ENCODE measurements around the gene IKBKE.

Gene IKBKE

DNA sequence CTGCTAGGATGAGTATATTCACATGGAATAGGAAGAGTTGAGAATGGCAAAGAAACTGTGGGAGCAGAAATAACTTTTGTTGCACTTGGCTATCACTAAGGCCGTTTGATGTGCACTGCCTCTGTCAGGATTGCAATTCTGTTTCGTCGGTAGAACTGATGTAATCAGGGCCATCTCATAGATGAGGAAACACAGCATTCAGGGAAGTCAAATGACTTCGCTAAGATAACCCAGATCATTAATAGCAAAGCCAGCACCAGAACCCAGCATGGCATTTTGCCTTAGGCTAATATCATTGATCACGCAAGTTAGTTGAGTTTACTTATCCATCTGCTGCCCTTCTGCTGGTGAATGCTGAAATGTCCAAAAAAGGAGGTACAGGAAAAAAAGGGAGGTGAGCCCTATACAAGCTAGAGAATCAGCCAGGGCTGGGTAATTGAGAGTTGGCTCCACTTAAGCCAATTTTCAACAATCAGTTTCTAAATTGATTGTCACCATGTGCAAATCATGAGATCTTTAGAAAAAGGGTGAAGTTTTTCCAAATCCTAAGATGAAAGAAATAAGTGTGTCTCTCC, 44.6 kb downstream of the IKBKE start:
- DNase-seq: no peak

DNA sequence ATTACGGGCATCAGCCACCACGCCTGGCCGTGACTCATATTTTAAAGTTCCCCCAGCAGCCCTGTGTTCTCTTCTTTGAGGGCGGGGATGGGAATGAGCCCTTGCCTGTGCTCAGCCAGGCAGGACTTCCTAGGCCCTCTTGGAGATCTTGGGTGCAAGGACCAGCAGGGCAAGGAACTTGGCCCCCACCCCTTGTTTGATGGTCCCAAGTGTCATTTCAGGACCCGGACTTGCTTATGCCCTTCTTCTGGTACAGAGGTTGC, 46.4 kb downstream of the IKBKE start:
- peak; percentile 17 for DNase-seq

DNA sequence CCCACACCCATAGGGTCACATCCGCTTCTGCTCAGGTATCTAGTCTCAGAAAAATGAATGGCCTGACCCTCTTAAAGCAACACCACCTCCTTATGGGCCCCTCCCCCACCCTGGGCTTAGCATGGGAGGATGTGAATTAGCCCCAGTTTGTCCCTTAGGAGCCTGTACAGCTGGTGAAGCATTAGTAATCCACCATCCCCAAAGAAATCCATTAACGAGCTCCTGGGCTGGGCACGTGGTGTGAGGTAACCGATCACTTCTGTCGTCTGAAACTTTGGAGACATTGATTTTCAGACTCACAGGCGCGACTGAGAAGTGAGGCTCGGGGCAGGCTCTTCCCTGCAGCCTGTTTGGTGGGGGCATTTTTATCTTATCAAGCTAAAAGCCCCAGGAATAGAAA, 47.5 kb downstream of the IKBKE start:
- peak; percentile 10 for DNase-seq

DNA sequence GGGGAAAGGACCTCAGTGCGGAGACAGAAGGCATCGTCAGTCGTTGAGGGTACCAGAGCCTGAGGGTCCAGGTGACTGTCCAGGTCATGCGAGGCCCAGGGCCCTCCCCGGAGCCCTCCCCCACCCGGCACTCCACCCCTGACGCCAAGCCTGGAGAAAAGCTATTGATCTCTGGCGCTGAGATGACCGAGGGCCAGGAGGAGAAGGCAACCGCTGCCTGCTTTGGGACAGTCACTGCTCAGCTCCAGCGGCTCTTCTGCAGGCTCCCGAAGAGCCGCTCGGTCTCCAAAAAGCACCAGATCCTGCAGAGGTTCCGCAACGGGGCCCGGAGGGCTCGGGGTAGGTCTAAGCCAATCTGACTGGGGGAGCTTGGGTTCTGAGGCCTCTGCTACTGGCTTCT, 47.9 kb downstream of the IKBKE start:
- peak; percentile 1 for DNase-seq

DNA sequence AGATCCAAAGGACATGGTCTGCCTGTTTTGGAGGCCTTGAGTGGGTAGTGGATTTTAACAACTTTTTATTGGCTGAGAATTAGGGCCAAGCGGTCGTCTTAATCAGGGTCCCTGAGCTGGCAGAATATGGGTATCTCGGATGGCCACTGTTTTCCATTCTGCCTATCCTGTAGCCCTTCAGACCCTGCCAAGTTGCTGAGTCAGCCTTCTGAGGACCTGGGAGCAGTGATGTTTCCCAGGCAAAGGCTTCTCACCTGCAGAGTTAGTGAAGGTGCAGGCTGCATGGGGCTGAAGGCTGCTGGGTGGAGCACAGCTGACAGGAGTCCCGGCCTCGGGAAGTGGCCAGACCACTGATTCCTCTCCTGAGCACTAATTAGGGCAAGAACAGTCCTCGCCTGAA, 48.5 kb downstream of the IKBKE start:
- peak; percentile 3 for DNase-seq

DNA sequence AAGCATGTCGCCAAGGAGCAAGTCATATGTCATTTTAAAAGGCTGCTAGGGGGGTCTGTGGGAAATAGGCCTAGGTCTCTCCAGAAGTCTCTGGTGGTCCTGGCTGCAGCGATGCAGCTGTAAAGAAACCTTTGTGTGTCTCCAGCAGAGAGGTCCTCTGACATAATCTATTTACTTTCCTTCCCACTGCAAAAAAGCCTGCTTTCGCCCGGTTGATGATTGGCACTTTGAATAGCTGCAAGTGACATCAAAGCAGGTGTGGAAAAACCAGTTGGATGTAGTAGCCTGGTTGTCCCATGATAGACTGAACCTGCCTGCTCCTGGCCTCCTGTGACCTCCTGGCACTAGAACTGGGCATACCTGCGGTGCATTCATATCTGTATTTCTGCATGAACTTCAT, 50.9 kb downstream of the IKBKE start:
- DNase-seq: peak; percentile 22

DNA sequence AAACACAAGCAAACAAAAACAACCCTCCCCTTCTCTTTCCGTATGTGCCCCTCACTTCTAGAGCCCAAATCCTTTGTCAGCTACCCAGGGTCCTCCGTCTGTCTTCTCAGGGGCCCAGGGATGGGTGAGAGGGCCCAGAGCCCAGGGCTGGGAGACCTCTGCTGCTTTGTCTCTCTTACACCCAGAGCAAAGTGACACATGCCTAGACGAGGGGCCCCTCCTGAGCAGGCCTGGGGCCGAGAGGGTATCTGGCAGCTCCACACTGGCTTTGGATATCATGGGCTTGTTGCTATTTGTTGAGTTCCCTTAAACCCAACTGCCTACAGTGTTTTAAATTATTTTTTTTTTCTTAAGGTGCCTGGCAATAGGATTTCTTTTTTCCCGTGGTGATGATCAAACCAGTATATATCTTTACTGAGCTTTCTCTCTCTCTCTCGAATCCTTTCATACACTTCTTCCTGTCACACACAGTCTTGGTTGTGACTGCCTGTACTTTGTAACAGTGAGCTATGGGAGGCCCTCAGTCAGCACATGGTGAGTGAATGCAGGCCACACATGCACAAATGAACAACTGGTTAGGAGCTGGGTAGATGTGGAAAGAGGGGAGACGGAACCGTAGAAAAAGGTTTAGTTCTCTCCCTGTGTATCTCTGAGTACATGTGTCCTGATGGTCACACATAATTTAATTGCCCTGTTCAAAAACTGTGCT, 51.6 kb downstream of the IKBKE start:
- DNase-seq: peak; percentile 16

DNA sequence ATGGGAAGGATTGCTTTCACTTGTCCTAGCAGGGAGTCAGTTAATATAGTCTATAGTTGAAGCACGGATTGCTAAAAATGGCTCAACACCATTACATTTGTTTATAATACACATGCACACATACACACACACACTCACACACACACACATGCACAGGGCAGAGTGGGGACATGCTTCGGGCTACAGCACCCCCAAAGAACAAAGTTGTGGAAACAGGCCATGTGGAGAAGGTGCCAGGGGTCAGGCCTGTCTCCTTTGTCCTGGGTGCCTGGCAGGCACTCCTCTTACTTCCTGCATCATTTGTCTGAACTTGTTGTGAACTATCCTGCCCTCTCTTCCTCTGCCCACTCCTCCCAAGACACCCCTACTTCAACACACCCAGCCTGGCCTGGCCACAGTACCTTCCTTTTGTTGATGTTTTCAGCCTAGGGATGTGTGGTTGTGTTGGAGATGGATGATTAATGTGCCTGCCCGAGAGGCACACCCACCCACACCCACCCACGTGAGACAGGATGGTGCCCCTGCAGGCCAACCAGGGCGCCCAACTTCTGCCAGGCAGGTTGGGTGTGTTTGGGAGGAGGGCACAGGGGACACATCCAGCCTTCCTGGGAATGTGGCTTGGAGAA, 54.6 kb downstream of the IKBKE start:
- DNase-seq: peak; percentile 4

DNA sequence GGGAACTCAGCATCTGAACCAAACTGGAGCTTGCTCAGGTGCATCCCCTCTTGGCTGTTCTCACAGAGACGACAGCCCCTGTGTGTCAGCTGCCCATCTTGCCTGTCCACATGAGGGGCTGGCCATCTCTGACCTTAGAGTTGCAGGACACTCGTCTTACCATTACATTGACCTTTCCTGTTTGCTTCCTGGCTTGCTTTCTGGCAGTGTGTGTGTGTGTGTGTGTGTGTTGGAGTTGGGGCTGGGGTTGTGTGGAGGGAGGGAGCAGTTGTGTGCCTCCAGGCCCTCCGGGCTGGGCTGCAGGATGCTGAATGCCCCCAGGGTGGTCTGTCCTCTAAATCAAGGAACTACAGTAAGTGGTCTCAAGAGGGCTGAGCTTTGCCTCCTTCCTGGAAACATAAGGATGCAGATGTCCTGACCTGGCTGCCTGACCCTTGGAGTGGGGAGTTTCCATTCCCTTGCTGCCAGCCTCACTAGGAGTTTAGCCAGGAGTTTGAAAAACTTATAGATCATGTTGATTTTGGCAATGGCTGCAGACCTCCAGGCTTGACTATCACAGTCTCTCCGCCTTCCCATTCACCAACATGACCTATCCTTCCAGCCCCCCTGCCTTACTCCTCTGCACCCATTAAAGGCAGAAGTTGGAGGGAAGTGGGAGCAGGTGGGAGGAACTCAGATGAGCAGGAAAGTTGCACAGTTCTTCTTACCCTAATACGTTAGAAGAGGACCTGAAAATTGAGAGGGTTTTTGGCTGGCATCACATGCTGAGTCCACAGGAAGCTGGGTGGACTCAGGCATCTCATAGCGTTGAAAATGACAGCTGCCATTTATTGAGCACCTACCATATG, 56.0 kb downstream of the IKBKE start:
- DNase-seq: peak; percentile 10

DNA sequence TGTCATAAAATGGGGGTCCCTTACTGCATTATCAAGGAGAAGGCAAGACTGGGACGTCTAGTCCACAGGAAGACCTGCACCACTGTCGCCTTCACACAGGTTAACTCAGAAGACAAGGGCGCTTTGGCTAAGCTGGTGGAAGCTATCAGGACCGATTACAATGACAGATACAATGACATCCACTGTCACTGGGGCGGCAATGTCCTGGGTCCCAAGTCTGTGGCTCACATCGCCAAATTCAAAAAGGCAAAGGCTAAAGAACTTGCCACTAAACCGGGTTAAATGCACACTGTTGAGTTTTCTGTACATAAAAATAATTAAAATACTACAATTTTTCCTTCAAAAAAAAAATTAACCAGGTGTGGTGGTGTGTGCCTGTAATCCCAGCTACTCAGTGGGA, 59.1 kb downstream of the IKBKE start:
- DNase-seq: no peak

DNA sequence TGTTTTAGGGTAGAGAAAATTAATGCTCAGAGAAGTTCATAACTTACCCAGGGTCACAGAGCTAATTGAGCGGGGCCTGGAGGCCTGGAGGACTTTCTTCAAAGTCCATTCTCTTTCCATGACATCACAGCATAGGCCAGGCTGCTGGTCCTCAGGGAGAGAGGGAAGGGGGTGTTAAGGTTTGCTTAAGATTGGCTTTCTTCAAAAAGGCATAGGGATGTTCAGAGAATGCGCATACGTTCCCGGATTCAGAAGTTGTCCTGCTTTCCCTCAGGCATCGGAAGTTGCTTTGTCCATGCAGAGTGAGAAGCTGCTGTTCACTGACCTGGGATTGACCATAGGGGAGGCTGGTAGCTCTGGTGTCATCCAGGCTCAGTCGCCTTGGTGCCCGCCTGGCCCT, 62.1 kb downstream of the IKBKE start:
- DNase-seq: no peak

DNA sequence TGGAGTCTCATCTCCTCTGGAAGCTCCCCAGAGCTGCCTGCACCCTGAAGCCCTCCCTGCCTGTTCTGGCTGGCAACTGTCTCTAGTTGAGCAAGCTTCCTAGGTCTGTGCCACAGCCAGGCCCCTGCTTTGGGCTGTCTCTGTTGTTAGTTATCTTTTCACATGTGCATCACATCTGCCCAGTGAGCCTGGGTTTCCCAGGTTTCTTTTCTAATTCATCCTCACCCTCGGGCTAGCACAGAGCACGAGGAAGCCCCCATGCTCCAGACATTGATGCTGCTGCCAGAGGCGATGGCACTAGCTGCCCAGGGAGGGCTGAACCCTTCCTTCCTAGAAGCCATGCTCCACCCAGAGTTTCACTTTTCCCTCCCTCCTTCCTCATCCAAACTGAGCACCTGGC, 64.3 kb downstream of the IKBKE start:
- no peak for DNase-seq

DNA sequence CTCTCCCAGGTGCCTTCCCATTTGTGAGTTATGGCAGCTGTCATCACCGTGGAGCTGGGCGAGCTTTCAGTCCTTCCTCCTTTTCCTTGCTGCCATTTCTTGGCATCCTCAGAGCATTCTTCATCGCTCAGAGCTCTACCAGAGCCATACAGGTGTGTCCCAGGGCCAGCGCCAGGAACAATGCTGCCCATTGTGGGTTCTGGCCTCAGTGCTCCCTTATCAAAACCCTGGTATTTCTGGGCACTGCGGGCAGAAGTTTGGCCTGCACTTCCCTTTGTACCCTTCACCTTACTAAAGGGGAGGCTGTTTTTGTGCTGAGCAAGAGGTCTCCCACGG, 65.5 kb downstream of the IKBKE start:
- DNase-seq: peak; percentile 28

DNA sequence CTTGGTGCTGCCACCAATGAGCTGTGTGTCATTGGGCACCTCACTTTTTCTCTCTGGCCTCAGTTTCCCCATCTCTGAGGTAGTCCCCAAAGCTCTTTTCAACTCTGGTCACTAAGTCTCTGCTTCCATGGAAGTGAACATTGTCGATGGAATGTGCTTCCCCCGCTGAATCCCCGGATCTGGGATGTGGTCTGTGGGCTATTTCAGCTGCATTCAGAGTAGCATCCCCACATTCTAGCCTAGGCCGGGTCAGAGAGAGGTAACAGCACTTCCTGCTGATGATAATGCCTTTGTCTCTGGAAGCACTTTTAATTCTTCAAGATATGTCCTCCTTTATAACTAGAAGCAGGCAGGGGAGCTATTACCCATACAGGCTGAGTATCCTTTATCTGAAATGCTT, 66.9 kb downstream of the IKBKE start:
- peak; percentile 35 for DNase-seq

DNA sequence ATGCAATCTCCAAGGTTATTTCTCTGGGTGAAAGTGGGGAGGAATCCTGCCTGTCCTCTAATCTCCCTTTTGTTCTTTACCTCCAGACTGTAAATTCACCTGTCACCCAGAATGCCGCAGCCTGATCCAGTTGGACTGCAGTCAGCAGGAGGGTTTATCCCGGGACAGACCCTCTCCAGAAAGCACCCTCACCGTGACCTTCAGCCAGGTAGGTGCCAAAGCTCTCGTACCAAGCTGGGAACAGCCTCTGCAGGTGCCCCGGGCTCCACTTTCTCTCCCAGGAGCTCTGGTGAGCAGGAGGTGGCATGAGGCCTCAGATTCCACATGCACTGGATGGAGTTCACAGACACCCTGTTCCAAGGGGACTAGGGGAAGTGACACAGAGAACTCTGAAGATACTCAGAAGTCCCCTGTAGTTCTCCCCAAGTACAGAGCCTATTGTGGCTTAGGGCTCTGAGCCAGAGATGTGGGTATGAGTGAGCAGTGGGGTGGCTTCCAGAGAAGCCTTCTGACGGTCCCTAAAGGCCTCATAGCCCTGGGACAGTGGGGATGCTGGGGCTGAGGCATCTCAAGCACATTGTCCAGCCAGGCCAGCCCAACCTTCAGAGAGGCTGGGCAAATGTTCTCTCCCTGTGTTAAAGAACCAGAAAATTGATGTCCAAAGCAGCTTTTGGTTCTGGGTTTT, 68.0 kb downstream of the IKBKE start:
- DNase-seq: peak; percentile 10

DNA sequence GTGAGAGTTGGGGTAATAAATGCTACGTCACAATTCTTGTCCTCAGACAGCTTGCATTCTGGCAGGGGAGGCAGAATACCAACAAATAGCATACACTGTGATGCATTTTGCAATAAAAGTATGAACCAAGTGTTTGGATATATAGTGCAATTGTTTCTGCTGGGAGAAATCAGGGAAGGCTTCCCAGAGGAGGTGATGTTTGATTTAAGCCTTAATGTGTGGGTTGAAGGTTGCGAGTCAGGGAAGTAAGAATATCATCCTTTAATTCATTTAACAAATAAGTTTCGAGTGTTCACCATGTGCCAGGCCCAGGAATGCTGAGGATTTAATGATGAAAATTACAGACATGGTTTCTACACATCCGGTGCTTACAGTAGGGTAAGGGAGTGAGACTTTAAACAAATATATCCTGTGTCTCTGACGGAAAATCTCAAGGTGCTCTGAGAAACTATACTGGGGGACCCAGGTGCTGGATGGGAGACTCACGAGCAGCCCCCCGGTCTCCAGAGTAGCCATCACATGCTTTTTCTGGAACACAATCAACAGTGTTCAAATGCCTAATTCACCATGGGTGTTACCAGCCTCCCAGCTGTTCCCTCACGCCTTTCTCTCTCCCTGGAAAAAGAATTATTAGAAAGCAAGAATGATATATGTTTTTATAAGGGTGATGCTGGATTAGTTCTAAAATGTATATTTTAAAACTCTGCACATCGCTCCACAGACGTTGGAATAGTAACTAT, 68.8 kb downstream of the IKBKE start:
- peak; percentile 36 for DNase-seq

DNA sequence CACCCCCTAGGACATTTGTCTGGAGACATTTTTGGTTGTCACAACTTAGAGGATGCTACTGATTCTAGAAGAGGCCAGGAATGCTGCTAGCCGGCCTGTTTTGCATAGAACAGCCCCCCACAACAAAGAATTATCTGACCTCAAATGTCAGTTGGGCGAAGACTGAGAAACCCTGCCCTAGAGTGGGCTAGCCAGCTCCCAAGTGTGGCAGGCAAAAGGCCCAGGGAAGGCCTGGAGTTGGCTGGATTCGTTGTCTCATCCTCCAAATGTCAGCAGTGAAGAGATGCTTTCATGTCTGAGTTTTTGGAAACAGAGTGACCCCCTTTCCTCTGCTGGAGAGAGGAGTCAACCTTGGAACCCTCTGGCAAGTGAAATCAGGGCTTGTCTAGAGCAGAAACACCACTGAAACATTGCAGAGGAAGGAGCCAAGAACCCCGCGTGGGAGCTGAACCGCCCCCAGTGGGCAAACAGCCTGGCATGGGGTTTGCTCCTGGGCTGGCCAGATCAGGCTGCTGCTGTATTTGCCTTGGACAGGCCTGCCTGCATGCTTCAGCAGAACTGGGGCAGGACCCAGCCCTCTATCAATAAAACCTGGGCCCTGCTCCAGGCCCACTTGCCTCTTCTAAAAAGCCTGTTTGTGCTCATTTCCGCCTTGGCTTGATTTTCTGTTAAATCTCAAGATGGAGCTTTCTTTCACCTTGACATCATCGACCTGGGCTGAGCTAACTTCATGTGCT, 69.9 kb downstream of the IKBKE start:
- DNase-seq: peak; percentile 78

DNA sequence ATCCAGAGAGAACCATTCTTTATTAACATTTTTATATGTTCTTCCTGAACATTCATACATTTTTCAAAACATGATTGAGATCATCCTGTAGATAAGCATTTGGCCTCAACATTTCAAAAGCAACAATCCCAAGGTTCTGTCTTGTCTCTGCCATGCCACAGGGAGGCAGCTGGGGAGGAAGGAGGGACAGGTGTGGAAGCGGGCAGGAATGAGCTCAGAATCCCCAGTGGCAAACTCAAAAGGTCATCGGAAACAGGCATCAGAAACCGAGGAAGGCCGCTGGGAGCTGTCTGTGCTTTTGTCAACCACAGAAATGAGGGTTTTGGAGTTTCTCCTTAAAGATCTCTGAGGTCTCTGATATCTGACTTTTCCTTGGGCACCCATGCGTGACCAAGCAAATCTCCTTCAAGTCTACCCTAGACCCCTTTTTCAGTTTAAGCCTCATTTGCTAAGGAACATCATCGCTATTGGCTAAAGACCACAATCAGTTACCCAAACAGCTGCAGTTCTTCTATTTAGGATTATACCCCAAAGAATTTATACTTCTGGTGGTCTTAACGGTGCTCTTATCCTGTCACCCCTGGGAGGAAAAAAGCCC, 71.1 kb downstream of the IKBKE start:
- peak; percentile 7 for DNase-seq

DNA sequence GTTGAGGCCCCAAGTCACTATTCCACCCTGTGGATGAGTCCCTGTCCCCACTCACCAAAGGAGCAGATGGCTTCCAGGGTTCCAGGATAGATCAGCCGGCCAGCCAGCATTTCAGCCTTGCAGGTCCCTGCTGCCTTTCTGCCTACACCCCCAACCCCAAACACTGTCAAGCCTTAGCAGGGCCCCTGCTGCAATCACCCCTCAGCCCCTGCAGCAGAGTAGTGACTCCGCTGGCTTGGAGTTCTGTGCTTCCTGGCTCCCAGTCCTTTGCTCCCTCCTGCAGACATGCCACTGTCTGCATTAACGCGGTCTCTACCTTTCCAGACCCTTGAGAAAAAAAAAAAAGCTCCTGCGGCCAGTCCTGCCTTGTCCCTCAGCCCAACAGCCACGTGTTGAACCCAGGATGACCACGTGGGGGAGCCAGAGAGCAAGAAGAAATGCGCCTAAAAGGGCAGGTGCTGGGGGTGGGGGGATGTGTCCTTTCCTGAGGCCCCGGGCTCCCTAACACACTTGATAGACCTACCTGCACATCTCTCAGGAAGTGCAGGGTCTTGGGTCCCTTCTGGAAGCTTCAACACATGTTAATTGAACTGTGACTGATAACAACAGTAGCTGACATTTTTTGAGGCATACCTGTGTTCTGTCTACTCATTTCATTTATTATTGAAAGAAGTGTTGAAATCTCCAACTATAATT, 74.4 kb downstream of the IKBKE start:
- DNase-seq: peak; percentile 73

DNA sequence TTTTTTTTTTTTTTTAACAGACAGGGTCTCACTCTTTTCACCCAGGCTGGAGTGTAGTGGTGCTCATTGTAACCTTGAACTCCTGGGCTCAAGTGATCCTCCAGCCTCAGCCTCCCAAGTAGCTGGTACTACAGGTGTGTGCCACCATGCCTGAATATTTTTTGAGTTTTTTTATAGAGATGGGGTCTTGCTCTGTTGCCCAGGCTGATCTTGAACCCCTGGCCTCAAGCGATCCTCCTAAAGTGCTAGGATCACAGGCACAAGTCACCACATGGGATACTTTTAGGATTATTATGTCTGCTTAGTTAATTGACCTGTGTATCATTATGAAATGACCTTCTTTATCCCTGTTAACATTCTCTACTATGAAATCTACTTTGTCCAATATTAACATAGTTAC, 75.1 kb downstream of the IKBKE start:
- peak; percentile 3 for DNase-seq

Measured in left hindlimb (tissue), 1 donor.